ENCODE results near the gene DDAH2.

- TF ChIP-seq CTCF (IDR thresholded peaks at IDR 0.05) (no peak), POLR2A (IDR thresholded peaks at IDR 0.05) (no peak)
These were observed 47.9 kb downstream of the DDAH2 start for GRCh38 chr6:31681135-31681671.
